ENCODE data around the gene S100A1.
A peak's percentile ranks its signal among the peaks of the same experiment; 100 is the strongest.

The S100A1 gene

GRCh38 chr1:153631047-153632022, 3.1 kb downstream of the S100A1 start:
- H3K36me3 ChIP-seq (replicated peaks; ENCODE audit: low read depth, low read length) = peaks cover 8% of the 10 kb centered on the region
- no peak overlapping the region for H3K4me3 ChIP-seq (ENCODE audit: low read length)
- H3K9me3 ChIP-seq (ENCODE audit: insufficient read depth, low read length) = no peaks in the 10 kb centered on the region
- H3K79me2 ChIP-seq (ENCODE audit: low read length) = peaks cover 24% of the 10 kb centered on the region
- H3K9ac ChIP-seq (ENCODE audit: low read length) = no peak overlapping the region
- peaks cover 32% of the 10 kb centered on the region for H3K4me1 ChIP-seq (ENCODE audit: low read length)
- no peak overlapping the region for H2AFZ ChIP-seq (ENCODE audit: low read depth, low read length)
- no peaks in the 10 kb centered on the region for H3K27me3 ChIP-seq (ENCODE audit: low read depth, low read length)
- no peak for TF ChIP-seq EZH2phosphoT487 (IDR thresholded peaks at IDR 0.05; ENCODE audit: low read depth)
- TF ChIP-seq CTCF (IDR thresholded peaks at IDR 0.05; ENCODE audit: low read depth, low read length) = no peak
- H4K20me1 ChIP-seq (ENCODE audit: insufficient read depth, low read length) = no peaks in the 10 kb centered on the region
- no peak overlapping the region for H3K27ac ChIP-seq (ENCODE audit: low read length)
- no peak overlapping the region for H3K4me2 ChIP-seq (ENCODE audit: low read length)

GRCh38 chr1:153633161-153633753, 5.0 kb downstream of the S100A1 start:
- peak overlapping the region; percentile 68 for H3K4me2 ChIP-seq (ENCODE audit: low read length)
- H4K20me1 ChIP-seq (ENCODE audit: insufficient read depth, low read length) = no peaks in the 10 kb centered on the region
- peaks cover 25% of the 10 kb centered on the region for H3K36me3 ChIP-seq (replicated peaks; ENCODE audit: low read depth, low read length)
- H3K9me3 ChIP-seq (ENCODE audit: insufficient read depth, low read length) = no peaks in the 10 kb centered on the region
- peaks cover 15% of the 10 kb centered on the region for H3K4me1 ChIP-seq (ENCODE audit: low read length)
- H3K9ac ChIP-seq (ENCODE audit: low read length) = peak overlapping the region; percentile 36; the same call in 1 of the 2 replicates
- peak overlapping the region; percentile 96 for H3K27ac ChIP-seq (ENCODE audit: low read length)
- peaks cover 43% of the 10 kb centered on the region for H3K79me2 ChIP-seq (ENCODE audit: low read length)
- 0 out of 2 replicates have a peak overlapping the region, but pooled peaks have one; percentile 24 for H2AFZ ChIP-seq (ENCODE audit: low read depth, low read length)
- H3K4me3 ChIP-seq (ENCODE audit: low read length) = peak overlapping the region; percentile 90
- TF ChIP-seq EZH2phosphoT487 (IDR thresholded peaks at IDR 0.05; ENCODE audit: low read depth) (no peak), CTCF (IDR thresholded peaks at IDR 0.05; ENCODE audit: low read depth, low read length) (no peak)
- no peaks in the 10 kb centered on the region for H3K27me3 ChIP-seq (ENCODE audit: low read depth, low read length)

GRCh38 chr1:153633754-153634665, 5.8 kb downstream of the S100A1 start, which contains the start of gene CHTOP:
CHTOP (plus strand) TSS chr1:153634066; CDS start chr1:153636589, 2,523 bp downstream.
- Histone ChIP-seq H3K9ac (ENCODE audit: low read length) (peak within 1 kb of the TSS; percentile 99), H2AFZ (ENCODE audit: low read depth, low read length) (0 out of 2 replicates have a peak within 1 kb of the TSS, but pooled peaks have one; percentile 24), H3K4me2 (ENCODE audit: low read length) (peak within 1 kb of the TSS; percentile 76), H3K4me3 (ENCODE audit: low read length) (peak within 1 kb of the TSS; percentile 90), H3K79me2 (ENCODE audit: low read length) (peaks cover 48% of the 10 kb centered on the region), H3K27ac (ENCODE audit: low read length) (peak within 1 kb of the TSS; percentile 96), H4K20me1 (ENCODE audit: insufficient read depth, low read length) (no peaks in the 10 kb centered on the region), H3K36me3 (replicated peaks; ENCODE audit: low read depth, low read length) (peaks cover 31% of the 10 kb centered on the region), H3K27me3 (ENCODE audit: low read depth, low read length) (no peaks in the 10 kb centered on the region), H3K9me3 (ENCODE audit: insufficient read depth, low read length) (no peaks in the 10 kb centered on the region), H3K4me1 (ENCODE audit: low read length) (peaks cover 15% of the 10 kb centered on the region)
- TF ChIP-seq CTCF (IDR thresholded peaks at IDR 0.05; ENCODE audit: low read depth, low read length) (no peak), EZH2phosphoT487 (IDR thresholded peaks at IDR 0.05; ENCODE audit: low read depth) (no peak)
